ENCODE measurements around the gene POFUT2. TPM values are rescaled to one million over a fixed set of nuclear protein-coding genes. Genes with fewer than 3 reads are reported as not detected.

POFUT2 gene
- polyA plus RNA-seq, 1 donor from 2014 or later = 5.9 TPM

DNA sequence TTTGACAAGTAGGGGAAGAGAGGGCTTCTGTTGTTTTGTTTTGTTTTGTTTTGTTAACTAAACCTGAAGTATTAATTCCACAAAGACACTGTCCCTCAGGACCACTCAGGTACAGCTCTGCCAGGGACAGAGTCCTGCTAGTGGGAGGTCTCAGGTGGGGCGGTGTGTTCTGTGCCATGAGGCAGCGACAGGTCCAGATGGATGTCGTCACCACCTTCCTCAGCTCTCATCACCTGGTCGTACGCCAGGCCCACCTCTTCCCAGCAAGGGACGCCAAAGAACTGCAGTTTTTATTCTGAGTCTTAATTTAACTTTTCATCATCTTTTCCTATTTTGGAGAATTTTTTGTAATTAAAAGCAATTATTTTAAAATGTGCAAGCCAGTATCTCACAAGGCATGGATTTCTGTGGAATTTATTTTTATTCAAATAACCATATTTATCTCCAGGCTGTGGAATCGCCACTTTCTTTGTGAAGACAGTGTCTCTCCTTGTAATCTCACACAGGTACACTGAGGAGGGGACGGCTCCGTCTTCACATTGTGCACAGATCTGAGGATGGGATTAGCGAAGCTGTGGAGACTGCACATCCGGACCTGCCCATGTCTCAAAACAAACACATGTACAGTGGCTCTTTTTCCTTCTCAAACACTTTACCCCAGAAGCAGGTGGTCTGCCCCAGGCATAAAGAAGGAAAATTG, 62.5 kb downstream of the POFUT2 start:
- H3K27me3 Mint-ChIP-seq = no peaks in the 10 kb centered on the region
- H3K9me3 Mint-ChIP-seq = no peaks in the 10 kb centered on the region
- H3K36me3 Mint-ChIP-seq = peaks cover 2% of the 10 kb centered on the region
- H3K4me1 Mint-ChIP-seq = peaks cover 0 to 22% (median 14%) of the 10 kb centered on the region in 3 donors
- peak overlapping the region in 1 of 4 donors; percentile 75 for H3K4me3 Mint-ChIP-seq
- H3K27ac Mint-ChIP-seq = no peak overlapping the region

DNA sequence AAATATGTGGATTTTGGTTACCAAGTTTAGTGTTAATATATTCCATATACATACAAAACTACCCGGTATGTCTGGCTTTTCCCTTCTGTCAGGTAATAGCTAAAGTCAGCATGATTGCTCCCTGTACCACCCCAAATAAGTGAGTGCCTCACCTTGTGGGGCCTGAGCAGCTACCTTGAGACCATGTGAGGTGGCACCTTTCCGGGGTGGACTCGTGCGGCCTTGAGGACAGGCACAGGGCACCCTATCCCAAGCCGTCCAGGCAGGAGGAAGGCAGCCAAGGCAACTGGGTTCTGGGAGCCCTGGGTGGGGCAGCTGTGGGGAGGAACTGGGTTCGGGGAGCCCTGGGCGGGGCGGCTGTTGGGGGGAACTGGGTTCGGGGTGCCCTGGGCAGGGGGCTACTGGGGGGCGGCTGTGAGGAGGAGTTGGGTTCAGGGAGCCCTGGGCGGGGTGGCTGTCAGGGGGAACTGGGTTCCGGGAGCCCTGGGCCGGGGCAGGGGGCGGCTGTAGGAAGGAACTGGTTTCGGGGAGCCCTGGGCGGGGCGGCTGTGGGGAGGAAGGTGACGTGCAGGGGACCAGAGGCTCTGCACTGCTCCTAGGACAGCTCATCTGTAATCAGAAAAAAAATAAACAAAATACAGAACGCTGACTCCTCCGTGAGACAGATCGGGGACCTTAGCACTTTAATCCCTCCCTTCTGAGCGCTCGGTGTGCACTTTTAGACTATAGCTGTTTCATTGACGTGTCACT, 63.3 kb downstream of the POFUT2 start:
- H3K27me3 Mint-ChIP-seq = no peaks in the 10 kb centered on the region
- H3K9me3 Mint-ChIP-seq = no peaks in the 10 kb centered on the region
- peak overlapping the region in 2 of 3 donors; percentile 15 to 71 for H3K27ac Mint-ChIP-seq
- peaks cover 0 to 22% (median 14%) of the 10 kb centered on the region in 3 donors for H3K4me1 Mint-ChIP-seq
- H3K36me3 Mint-ChIP-seq = peaks cover 2% of the 10 kb centered on the region
- peak overlapping the region in 2 of 4 donors; percentile 36 to 75 for H3K4me3 Mint-ChIP-seq

DNA sequence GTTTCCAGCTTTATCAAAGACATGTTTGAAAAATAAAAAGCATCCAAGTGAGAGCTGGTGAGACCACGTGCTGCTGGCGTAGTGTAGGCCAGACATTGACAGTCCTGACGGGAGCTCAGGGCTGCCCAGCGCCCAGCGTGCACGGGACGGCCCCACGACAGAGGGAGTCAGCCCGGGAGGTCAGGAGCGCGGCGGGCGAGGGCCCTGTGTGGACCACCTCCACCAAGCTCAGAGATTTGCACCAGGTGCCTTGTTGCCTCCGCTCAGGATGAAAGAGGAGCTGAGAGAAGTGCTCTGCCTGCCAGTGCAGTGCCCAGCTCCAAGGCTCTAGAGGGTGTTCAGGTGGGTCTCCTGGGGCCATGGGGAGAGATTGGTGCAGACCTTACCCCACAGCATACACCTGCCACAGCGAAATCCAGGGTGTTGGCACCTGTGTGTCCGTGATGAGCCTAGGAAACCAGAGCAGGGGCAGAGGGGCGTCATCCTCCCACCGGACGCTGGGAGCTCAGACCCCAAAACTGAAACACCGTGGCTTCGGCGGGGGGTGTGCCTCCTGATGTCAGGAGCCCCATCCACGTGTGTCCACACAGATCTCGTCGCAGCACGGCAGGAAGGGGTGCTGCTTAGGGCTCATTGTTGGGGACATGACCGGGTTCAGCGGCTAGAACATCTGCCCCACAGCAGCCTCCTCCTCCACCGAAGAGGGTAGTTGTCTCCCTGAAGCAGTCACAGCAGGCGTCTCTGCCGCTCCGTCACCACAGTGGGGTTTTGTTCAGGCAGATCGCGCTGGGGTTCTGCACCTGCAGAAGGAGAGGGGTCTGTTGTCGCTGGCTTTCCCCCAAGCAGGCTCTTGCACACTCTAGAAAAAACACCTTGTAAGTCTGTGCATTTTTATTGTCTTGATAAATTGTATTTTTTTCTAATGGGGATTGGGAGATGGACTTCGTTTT, 64.2 kb downstream of the POFUT2 start:
- peak overlapping the region in 3 of 4 donors; percentile 30 to 72 (median 36) for H3K4me3 Mint-ChIP-seq
- H3K27ac Mint-ChIP-seq = peak overlapping the region in 2 of 3 donors; percentile 15 to 31
- peaks cover 2% of the 10 kb centered on the region for H3K36me3 Mint-ChIP-seq
- H3K4me1 Mint-ChIP-seq = peaks cover 0 to 20% (median 14%) of the 10 kb centered on the region in 3 donors
- peaks cover 0 to 2% (median 0%) of the 10 kb centered on the region in 3 donors for H3K9me3 Mint-ChIP-seq
- no peaks in the 10 kb centered on the region for H3K27me3 Mint-ChIP-seq

DNA sequence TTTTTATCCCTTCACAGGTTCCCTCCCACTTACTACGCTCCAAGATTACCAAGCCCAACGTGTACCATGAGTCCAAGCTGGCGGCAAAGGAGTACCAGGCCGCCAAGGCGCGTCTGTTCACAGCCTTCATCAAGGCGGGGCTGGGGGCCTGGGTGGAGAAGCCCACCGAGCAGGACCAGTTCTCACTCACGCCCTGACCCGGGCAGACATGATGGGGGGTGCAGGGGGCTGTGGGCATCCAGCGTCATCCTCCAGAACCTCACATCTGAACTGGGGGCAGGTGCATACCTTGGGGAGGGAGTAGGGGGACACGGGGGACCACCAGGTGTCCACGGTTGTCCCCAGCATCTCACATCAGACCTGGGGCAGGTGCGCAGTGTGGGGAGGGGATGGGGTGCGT, 65.7 kb downstream of the POFUT2 start:
- Mint-ChIP-seq H3K27me3 (no peaks in the 10 kb centered on the region), H3K9me3 (peaks cover 0 to 13% (median 12%) of the 10 kb centered on the region in 3 donors), H3K4me1 (peaks cover 0 to 19% (median 11%) of the 10 kb centered on the region in 3 donors), H3K36me3 (peaks cover 8% of the 10 kb centered on the region), H3K4me3 (no peak overlapping the region), H3K27ac (no peak overlapping the region)

DNA sequence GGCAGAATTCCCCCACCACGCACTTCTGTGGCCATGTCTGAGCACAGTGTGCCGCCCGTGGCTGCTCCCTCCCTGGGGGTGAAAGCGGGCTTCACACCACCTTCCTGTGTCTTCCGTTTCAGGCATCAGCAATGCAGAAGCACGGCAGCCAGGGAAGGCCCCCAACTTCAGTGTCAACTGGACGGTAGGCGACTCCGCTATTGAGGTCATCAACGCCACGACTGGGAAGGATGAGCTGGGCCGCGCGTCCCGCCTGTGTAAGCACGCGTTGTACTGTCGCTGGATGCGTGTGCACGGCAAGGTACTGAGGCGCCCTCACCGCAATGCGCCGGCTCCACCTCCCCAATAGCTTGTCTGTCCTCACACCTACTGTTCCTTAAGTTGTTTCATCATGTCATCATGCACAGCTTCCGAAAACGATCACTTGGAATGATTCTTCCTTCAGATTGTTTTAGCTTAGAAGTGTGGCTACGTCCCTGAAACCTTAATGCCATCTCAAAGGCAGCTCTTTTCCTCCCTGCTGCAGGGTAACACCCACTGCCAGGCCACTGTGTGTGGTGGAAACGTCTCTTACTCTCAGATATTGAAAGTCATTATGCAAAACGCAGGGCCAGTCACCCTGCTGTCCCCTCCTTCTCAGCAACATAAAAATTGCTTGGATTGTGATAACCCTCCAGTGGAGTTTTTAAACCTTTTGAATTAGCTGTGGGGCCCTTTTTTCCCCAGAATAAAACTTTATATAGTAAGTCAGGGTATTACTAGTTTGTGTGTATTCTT, 66.8 kb downstream of the POFUT2 start:
- Mint-ChIP-seq H3K36me3 (peaks cover 10% of the 10 kb centered on the region), H3K9me3 (peaks cover 2 to 14% (median 12%) of the 10 kb centered on the region in 3 donors), H3K4me1 (peaks cover 0 to 12% (median 7%) of the 10 kb centered on the region in 3 donors), H3K27ac (no peak overlapping the region), H3K4me3 (no peak overlapping the region), H3K27me3 (no peaks in the 10 kb centered on the region)

DNA sequence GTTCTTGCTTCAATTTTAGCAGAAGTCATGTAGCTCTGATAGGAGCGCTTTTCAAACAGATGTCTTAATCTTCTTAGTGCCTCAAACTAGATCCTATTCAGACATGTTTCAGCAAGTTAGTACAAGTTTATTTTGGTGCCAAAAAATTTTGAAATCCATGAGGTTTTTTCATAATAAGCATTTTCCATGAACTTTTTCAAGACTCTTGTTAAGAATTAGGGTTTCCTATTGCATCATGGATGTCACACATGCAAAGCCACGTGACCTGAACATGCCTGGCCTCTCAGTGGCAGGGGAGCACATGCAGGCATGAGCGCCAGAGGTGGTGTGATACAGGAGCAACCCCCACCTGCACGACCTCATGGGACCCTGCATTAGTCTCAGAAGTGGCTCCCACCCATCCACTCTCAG, 67.6 kb downstream of the POFUT2 start:
- no peaks in the 10 kb centered on the region for H3K27me3 Mint-ChIP-seq
- peaks cover 0 to 8% (median 5%) of the 10 kb centered on the region in 3 donors for H3K4me1 Mint-ChIP-seq
- peaks cover 2 to 14% (median 12%) of the 10 kb centered on the region in 3 donors for H3K9me3 Mint-ChIP-seq
- H3K27ac Mint-ChIP-seq = no peak overlapping the region
- no peak overlapping the region for H3K4me3 Mint-ChIP-seq
- peaks cover 10% of the 10 kb centered on the region for H3K36me3 Mint-ChIP-seq

DNA sequence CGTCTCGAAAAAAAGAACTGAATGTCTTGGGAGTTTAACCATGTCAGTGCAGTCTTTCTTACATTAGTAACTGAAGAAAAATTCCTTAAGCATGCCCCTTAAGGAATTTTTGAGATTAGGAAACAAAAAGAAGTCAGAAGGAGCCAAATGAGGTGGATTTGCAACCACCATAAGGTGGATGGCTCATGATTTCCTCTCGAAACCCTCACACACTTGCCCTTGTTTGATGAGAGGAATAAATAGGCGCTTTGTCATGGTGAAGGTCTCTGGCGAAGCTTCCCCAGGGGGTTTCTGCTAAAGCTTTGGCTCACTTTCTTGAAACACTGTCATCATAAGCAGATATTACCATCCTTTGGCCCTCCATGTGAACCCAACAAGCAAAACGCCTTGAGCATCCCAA, 68.2 kb downstream of the POFUT2 start:
- Mint-ChIP-seq H3K9me3 (peaks cover 2 to 17% (median 12%) of the 10 kb centered on the region in 3 donors), H3K27me3 (no peaks in the 10 kb centered on the region), H3K4me3 (no peak overlapping the region), H3K36me3 (peaks cover 10% of the 10 kb centered on the region), H3K4me1 (peaks cover 0 to 3% (median 2%) of the 10 kb centered on the region in 3 donors), H3K27ac (no peak overlapping the region)

DNA sequence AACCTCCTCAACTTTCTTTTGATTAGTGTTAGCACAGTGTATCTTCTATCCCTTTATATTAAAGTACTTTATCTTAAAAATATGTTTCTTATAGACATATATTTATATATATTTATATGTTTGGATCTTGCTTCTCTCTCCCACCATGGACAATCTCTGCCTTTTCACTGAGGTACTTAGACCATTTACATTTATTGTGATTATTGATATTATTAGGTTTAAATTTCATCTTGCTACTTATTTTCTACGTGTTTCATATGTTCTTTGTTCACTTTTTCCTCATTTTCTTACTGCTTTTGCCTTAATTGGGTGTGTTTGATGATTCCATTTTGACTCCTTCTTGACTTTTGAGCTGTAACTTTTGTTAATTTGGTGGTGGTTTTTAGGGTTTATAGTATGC, 70.7 kb downstream of the POFUT2 start:
- Mint-ChIP-seq H3K27ac (no peak overlapping the region), H3K9me3 (peaks cover 2 to 17% (median 12%) of the 10 kb centered on the region in 3 donors), H3K4me3 (no peak overlapping the region), H3K36me3 (peaks cover 13% of the 10 kb centered on the region), H3K27me3 (no peaks in the 10 kb centered on the region), H3K4me1 (peaks cover 0 to 1% (median 0%) of the 10 kb centered on the region in 3 donors)

DNA sequence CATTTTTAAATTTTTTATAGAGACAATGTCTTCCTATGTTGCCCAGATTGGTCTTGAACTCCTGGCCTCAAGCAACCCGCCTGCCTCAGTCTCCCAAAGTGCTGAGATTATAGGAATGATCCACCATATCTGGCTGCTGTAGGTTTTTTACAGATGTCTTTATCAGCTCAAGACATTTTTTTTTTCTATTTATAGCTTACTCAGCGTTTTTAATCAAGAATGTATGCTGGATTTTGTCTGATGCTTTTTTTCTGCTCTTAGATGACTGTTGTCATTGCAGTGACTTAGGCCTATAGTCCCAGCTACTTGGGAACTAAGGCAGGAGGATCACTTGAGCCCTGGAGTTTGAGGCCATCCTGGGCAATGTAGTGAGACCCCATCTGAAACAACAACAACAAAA, 72.5 kb downstream of the POFUT2 start:
- H3K27ac Mint-ChIP-seq = no peak overlapping the region
- no peak overlapping the region for H3K4me3 Mint-ChIP-seq
- no peaks in the 10 kb centered on the region for H3K27me3 Mint-ChIP-seq
- peaks cover 11% of the 10 kb centered on the region for H3K36me3 Mint-ChIP-seq
- peaks cover 2 to 17% (median 12%) of the 10 kb centered on the region in 3 donors for H3K9me3 Mint-ChIP-seq
- peaks cover under 1 to 4% (median 3%) of the 10 kb centered on the region in 3 donors for H3K4me1 Mint-ChIP-seq

Other genes with a start within 250 kb of the POFUT2 start
- gene ADARB1, start 213.3 kb downstream of the POFUT2 start, polyA plus RNA-seq = 4.5 TPM
- 4.0 TPM for gene COL18A1, start 117.3 kb upstream of the POFUT2 start, polyA plus RNA-seq